HL-60 (cell line): Measurements from ENCODE around the gene ADGRF5.
"Not testable (repeated sequence)": the region's sequence is repeated elsewhere in the genome, so short reads cannot be mapped to it uniquely, and the experiment has no call there.

Experiments
- CTCF ChIP-seq: IDR thresholded peaks from one replicate; pipeline ENCODE4 v1.5.1; 2011; ENCODE audit warnings: low read length, control low read depth, inconsistent platforms; ENCODE audit not compliant: insufficient read depth
- GABPA ChIP-seq: IDR thresholded peaks from 2 replicates; pipeline ENCODE4 v1.6.1; 2012; ENCODE audit warnings: low read depth
- POLR2AphosphoS5 ChIP-seq: IDR thresholded peaks from 2 replicates; pipeline ENCODE4 v1.6.1; 2012; ENCODE audit warnings: low read depth
- REST ChIP-seq: IDR thresholded peaks from 2 replicates; pipeline ENCODE4 v1.6.1; 2012; ENCODE audit warnings: low read depth; ENCODE audit not compliant: insufficient replicate concordance
- SPI1 ChIP-seq: IDR thresholded peaks from 2 replicates; pipeline ENCODE4 v1.6.1; 2012; ENCODE audit warnings: low read depth, mild to moderate bottlenecking, borderline replicate concordance

- not testable (repeated sequence) for TF ChIP-seq CTCF, POLR2AphosphoS5, GABPA, SPI1, REST
Measured at GRCh38 chr6:46851576-46851975, 70.2 kb downstream of the ADGRF5 start.
